Brain microvascular endothelial cell (primary cell): ENCODE measurements around the gene ITPR2.
"Not testable (repeated sequence)": the region's sequence is repeated elsewhere in the genome, so short reads cannot be mapped to it uniquely, and the experiment has no call there.

Source experiments
- DNase-seq: peaks from one replicate; pipeline ENCODE4 v3.0.0-alpha.2; 2020
- H3K27ac ChIP-seq: fragments of 250-450 bp; sonication (Bioruptor Pico); 2 replicates; pipeline ENCODE4 v1.5.1; 2020; ENCODE audit warnings: mild to moderate bottlenecking, moderate library complexity
- H3K27me3 ChIP-seq: fragments of 250-450 bp; sonication (Bioruptor Pico); replicated peaks from 2 replicates; pipeline ENCODE4 v1.5.1; 2020; ENCODE audit warnings: mild to moderate bottlenecking
- H3K36me3 ChIP-seq: fragments of 250-450 bp; sonication (Bioruptor Pico); replicated peaks from 2 replicates; pipeline ENCODE4 v1.5.1; 2020; ENCODE audit warnings: mild to moderate bottlenecking
- H3K4me3 ChIP-seq: 2 replicates; pipeline ENCODE4 v1.5.1; 2011; ENCODE audit warnings: low read depth, mild to moderate bottlenecking, control low read depth, low read length, moderate library complexity
- in situ Hi-C: cut with HindIII; loops from 2 replicates; pipeline ENCODE4 v1.10.0; 2017; ENCODE audit warnings: low sequenced_read_pairs, low pct_ligation_motif_present
- TF ChIP-seq, protein P1 (sequence below): IDR thresholded peaks from 2 replicates; pipeline ENCODE4 v1.5.1; 2011; ENCODE audit warnings: low read depth, mild to moderate bottlenecking, moderate library complexity, low read length, control low read depth, inconsistent platforms; ENCODE audit errors: missing control alignments

Gene ITPR2

GRCh38 chr12:26838888-26839416 lies 6.0 kb upstream of the ITPR2 start:
- H3K4me3 ChIP-seq: no peak overlapping the region
- H3K36me3 ChIP-seq: no peaks in the 10 kb centered on the region
- TF ChIP-seq, protein P1, sequence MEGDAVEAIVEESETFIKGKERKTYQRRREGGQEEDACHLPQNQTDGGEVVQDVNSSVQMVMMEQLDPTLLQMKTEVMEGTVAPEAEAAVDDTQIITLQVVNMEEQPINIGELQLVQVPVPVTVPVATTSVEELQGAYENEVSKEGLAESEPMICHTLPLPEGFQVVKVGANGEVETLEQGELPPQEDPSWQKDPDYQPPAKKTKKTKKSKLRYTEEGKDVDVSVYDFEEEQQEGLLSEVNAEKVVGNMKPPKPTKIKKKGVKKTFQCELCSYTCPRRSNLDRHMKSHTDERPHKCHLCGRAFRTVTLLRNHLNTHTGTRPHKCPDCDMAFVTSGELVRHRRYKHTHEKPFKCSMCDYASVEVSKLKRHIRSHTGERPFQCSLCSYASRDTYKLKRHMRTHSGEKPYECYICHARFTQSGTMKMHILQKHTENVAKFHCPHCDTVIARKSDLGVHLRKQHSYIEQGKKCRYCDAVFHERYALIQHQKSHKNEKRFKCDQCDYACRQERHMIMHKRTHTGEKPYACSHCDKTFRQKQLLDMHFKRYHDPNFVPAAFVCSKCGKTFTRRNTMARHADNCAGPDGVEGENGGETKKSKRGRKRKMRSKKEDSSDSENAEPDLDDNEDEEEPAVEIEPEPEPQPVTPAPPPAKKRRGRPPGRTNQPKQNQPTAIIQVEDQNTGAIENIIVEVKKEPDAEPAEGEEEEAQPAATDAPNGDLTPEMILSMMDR: no peak
- no peaks in the 10 kb centered on the region for H3K27me3 ChIP-seq
- no peak overlapping the region for H3K27ac ChIP-seq
- no peak for DNase-seq
- in situ Hi-C loops: no loop called here

GRCh38 chr12:26836201-26836600 lies 3.2 kb upstream of the ITPR2 start:
- no peak overlapping the region for H3K27ac ChIP-seq
- no peak for DNase-seq
- in situ Hi-C loops: no loop called here
- no peak overlapping the region for H3K4me3 ChIP-seq
- no peaks in the 10 kb centered on the region for H3K36me3 ChIP-seq
- no peaks in the 10 kb centered on the region for H3K27me3 ChIP-seq
- TF ChIP-seq, protein P1: no peak

GRCh38 chr12:26834503-26835060 lies 1.6 kb upstream of the ITPR2 start:
- DNase-seq, H3K4me3 ChIP-seq, H3K27ac ChIP-seq, in situ Hi-C loops, H3K36me3 ChIP-seq, H3K27me3 ChIP-seq: not testable (repeated sequence)

DNA sequence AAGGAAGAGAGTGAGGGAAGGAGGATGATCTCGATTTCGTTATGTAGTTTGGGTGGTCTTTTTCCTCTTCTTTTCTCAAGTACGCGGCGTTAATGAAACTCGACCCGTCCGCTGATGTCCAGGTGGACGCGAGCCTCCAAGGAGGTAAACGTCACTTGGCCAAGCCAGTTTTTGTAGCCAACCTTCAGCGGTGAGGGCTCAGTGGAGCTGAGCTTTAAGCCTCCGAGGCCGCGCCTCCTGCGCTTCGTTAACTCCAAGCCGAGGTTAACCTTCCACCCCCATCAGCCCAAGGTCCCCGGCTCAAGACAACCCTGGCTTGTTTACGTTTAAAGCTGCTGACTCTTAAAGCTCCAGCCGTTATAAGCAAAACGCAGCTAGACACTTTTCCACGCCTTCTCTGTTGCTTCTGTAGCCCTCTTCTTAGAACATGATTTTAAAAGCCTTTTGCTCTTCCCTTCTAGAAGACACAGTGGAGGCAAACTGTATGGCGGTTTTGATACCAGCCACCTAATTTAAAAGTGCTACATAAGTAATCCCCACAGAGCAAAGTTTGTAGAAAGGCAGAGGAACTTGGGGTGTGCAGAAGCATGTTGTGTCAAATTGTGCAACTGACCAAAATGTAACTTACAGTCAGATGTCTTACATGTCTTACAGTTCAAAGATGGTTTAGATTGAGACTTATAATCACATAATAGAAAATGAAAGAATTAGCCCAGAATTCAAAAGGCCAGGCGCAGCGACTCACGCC lies 923 bp upstream of the ITPR2 start:
- TF ChIP-seq, protein P1: no peak
- H3K27ac ChIP-seq: no peak overlapping the region

DNA sequence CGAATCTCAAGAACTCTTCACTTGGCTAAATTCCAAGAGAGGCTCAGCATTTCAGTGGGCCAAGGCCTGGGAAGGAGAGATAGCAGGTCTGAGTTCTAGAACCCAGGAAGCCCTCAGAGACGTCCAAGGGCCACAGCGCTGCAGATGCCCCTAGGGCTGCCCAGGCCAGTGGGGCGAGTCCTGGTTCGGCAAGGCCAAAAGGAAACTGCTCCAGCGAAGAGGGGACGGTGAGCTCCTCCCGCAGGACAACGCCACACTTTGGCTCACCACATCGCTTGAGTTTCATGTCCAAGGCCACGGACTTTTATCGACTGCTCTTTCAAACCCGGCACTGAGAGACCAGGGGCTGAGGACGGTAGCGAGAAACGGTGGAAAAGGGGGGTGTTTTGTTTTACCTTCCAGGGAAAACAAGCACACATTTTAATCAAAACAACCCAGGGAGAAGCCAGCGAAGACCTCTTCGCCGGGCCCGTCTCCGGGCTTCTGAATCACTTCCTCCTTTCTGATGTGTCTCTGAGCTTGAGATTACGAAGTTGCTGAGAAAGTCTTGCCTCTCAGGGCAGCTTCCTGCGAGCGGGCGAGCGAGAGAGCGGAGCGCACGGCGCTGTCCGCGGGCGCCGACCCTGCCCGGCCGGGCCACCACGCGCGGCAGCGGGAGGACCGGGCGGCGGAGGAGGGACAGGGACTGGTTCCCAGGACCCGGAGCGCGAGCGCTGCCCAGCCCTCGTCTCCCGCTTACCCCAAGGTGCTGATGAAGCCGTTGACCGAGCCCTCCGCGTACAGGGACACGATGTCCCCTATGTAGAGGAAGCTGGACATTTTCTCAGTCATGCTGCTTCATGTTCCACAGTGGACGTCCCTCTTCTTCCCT lies 808 bp downstream of the ITPR2 start:
- peak overlapping the region; percentile 88 for H3K27ac ChIP-seq
- no peaks in the 10 kb centered on the region for H3K36me3 ChIP-seq
- TF ChIP-seq, protein P1: peak; percentile 22
- in situ Hi-C loops: no loop called here
- no peaks in the 10 kb centered on the region for H3K27me3 ChIP-seq
- DNase-seq: peak; percentile 79
- H3K4me3 ChIP-seq: peak overlapping the region; percentile 67

More for the DNA sequence above, 923 bp upstream of the ITPR2 start:
- H3K36me3 ChIP-seq: no peaks in the 10 kb centered on the region
- no peak for DNase-seq
- in situ Hi-C loops: no loop called here
- H3K4me3 ChIP-seq: peak overlapping the region; percentile 70
- no peaks in the 10 kb centered on the region for H3K27me3 ChIP-seq
